ENCODE data around the gene IGFL3.
A peak's percentile ranks its signal among the peaks of the same experiment; 100 is the strongest.
"Not testable (repeated sequence)": the region's sequence is repeated elsewhere in the genome, so short reads cannot be mapped to it uniquely, and the experiment has no call there.

The IGFL3 gene

GRCh38 chr19:46124638-46125115 lies at the start of gene IGFL3:
TSS of gene IGFL3 (minus strand) at chr19:46124688. CDS start at chr19:46124649, 39 bp downstream.
- no peak for DNase-seq (ENCODE audit: low read depth in 2 of 2)

GRCh38 chr19:46173886-46174480 lies 49.5 kb upstream of the IGFL3 start:
- DNase-seq (ENCODE audit: low read depth in 2 of 2) = no peak

- DNase-seq (ENCODE audit: low read depth in 2 of 2) = no peak
Observed at GRCh38 chr19:46162731-46163130, 38.2 kb upstream of the IGFL3 start.

- not testable (repeated sequence) for DNase-seq (ENCODE audit: low read depth in 2 of 2)
Observed at GRCh38 chr19:46161642-46162257, 37.3 kb upstream of the IGFL3 start.

GRCh38 chr19:46160233-46160775 lies 35.8 kb upstream of the IGFL3 start:
- no peak for DNase-seq (ENCODE audit: low read depth in 2 of 2)

GRCh38 chr19:46159418-46160232 lies 35.1 kb upstream of the IGFL3 start:
- no peak for DNase-seq (ENCODE audit: low read depth in 2 of 2)

- no peak for DNase-seq (ENCODE audit: low read depth in 2 of 2)
Observed at GRCh38 chr19:46155237-46155636, 30.7 kb upstream of the IGFL3 start.

- no peak for DNase-seq (ENCODE audit: low read depth in 2 of 2)
Observed at GRCh38 chr19:46150606-46151005, 26.1 kb upstream of the IGFL3 start.

- peak in 1 of 2 donors; percentile 25 for DNase-seq (ENCODE audit: low read depth in 2 of 2)
Observed at GRCh38 chr19:46147791-46148288, 23.4 kb upstream of the IGFL3 start, which contains the start of gene IGFL2. TSS of gene IGFL2 (plus strand) at chr19:46148238. CDS start at chr19:46148279, 41 bp downstream.

- no peak for DNase-seq (ENCODE audit: low read depth in 2 of 2)
Observed at GRCh38 chr19:46147166-46147740, 22.8 kb upstream of the IGFL3 start.

- no peak for DNase-seq (ENCODE audit: low read depth in 2 of 2)
Observed at GRCh38 chr19:46144756-46145155, 20.3 kb upstream of the IGFL3 start.

GRCh38 chr19:46142294-46142693 lies 17.8 kb upstream of the IGFL3 start:
- DNase-seq (ENCODE audit: low read depth in 2 of 2) = no peak

- no peak for DNase-seq (ENCODE audit: low read depth in 2 of 2)
Observed at GRCh38 chr19:46141421-46141820, 16.9 kb upstream of the IGFL3 start.

- DNase-seq (ENCODE audit: low read depth in 2 of 2) = no peak
Observed at GRCh38 chr19:46137915-46138473, 13.5 kb upstream of the IGFL3 start.

- DNase-seq (ENCODE audit: low read depth in 2 of 2) = no peak
Observed at GRCh38 chr19:46134527-46134926, 10.0 kb upstream of the IGFL3 start.

- DNase-seq (ENCODE audit: low read depth in 2 of 2) = no peak
Observed at GRCh38 chr19:46133777-46134241, 9.3 kb upstream of the IGFL3 start.

- no peak for DNase-seq (ENCODE audit: low read depth in 2 of 2)
Observed at GRCh38 chr19:46133101-46133627, 8.7 kb upstream of the IGFL3 start.

- DNase-seq (ENCODE audit: low read depth in 2 of 2) = no peak
Observed at GRCh38 chr19:46132508-46133100, 8.1 kb upstream of the IGFL3 start.

- DNase-seq (ENCODE audit: low read depth in 2 of 2) = no peak
Observed at GRCh38 chr19:46131485-46132143, 7.1 kb upstream of the IGFL3 start.

- DNase-seq (ENCODE audit: low read depth in 2 of 2) = no peak
Observed at GRCh38 chr19:46126086-46126580, 1.6 kb upstream of the IGFL3 start.

All from stimulated activated CD4-positive, alpha-beta T cell treated with anti-CD3 and anti-CD28 coated beads, Interleukin-15, amount 100 ng/mL, for 48 hours (primary cell).